Measurements from ENCODE around the gene WNT8A. TPM values are rescaled to one million over a fixed set of nuclear protein-coding genes. Genes with fewer than 3 reads are reported as not detected.
"Not testable (repeated sequence)": the region's sequence is repeated elsewhere in the genome, so short reads cannot be mapped to it uniquely, and the experiment has no call there.

Gene WNT8A
- total RNA-seq, 4 donors from 2014 or later = not detected

DNA sequence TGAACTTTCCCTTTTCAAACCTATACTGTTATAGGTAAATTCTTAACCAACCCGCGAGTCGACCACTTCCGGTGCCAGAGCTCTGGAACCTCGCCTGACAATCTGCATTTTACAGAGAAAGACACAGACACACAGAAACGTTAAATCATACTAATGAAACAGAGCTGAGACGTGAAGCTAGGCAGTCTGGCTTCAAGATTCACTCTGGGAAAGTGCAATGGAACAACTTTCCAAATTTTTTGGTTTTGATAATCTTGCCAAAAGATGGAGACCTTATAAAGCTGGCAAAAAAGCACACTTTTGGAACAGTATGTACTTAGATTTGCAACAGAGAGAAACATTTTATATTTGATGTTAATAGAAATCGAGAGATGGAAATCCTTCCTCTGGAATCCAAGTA lies 15.9 kb upstream of the WNT8A start:
- in situ Hi-C loops (cut with MboI; ENCODE audit: low pct_ligation_motif_present in 1 of 4, low pct_unique_long_range_greater_than_20kb in 1 of 4, low sequenced_read_pairs in 3 of 4) (loop anchor here in 1 of 4 donors (25.0 kb wide), 1 partner anchor 281 kb away; no protein-coding TSS in a partner anchor), intact Hi-C loops (cut with DNase I; ENCODE audit: low total_unique reads) (no loop called here)
- WGBS, 2 donors (ENCODE audit: low coverage in 1 of 2) = 85 to 91% methylated on average over 8 of the region's 8 CpGs

DNA sequence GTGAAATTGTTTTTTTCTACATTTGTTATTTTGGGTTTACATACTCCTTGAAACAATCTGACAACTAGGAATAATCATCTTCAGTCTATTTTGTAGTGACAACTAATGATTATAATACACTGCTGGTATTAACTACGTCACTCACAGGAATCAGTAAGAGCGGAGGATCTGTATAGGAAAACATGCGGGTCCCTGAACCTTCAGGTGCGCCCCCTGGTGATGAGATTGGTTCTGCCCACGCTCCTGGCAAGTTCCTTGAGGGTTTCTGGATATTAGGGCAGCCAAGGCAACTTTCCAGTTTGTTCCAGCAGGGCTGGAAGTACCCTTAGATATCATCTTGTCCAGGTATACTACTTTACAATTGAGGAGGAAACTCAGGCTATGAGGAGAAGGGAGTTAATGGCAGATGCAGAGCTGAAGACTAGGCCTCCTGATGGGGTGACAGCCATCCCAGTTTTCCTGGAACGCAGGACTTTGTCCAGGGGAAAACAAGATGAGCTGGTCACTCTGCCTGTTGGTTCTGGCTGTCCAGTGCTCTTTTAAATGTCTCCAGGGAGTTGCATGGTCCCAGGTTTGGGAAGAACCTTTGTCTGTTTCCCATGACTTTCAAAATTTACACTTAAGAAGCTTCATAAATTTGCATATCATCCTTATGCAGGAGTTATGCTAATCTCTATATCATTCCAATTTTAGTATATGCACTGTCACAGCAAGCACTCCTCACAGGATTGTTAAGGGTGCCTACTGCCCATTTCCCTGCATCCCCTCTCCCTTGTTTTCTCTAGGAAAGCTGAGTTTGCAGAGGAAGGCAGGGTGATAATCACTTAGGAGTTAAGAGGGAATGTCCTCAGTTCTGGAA lies 14.9 kb upstream of the WNT8A start:
- 12 to 17% methylated on average over 2 to 6 of the region's 6 CpGs for WGBS, 2 donors (ENCODE audit: low coverage in 1 of 2)
- no peaks in the 10 kb centered on the region for H3K9me3 ChIP-seq
- peak; percentile 83 for DNase-seq
- no peaks in the 10 kb centered on the region for H3K36me3 ChIP-seq
- in situ Hi-C loops (cut with MboI; ENCODE audit: low pct_ligation_motif_present in 1 of 4, low pct_unique_long_range_greater_than_20kb in 1 of 4, low sequenced_read_pairs in 3 of 4) = loop anchor here in 1 of 4 donors (25.0 kb wide), 1 partner anchor 282 kb away; no protein-coding TSS in a partner anchor
- no peaks in the 10 kb centered on the region for H3K27me3 ChIP-seq
- H3K4me1 ChIP-seq = no peaks in the 10 kb centered on the region
- no peak overlapping the region for H3K4me3 ChIP-seq
- intact Hi-C loops (cut with DNase I; ENCODE audit: low total_unique reads) = no loop called here
- TF ChIP-seq, protein P1, sequence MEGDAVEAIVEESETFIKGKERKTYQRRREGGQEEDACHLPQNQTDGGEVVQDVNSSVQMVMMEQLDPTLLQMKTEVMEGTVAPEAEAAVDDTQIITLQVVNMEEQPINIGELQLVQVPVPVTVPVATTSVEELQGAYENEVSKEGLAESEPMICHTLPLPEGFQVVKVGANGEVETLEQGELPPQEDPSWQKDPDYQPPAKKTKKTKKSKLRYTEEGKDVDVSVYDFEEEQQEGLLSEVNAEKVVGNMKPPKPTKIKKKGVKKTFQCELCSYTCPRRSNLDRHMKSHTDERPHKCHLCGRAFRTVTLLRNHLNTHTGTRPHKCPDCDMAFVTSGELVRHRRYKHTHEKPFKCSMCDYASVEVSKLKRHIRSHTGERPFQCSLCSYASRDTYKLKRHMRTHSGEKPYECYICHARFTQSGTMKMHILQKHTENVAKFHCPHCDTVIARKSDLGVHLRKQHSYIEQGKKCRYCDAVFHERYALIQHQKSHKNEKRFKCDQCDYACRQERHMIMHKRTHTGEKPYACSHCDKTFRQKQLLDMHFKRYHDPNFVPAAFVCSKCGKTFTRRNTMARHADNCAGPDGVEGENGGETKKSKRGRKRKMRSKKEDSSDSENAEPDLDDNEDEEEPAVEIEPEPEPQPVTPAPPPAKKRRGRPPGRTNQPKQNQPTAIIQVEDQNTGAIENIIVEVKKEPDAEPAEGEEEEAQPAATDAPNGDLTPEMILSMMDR (IDR thresholded peaks at IDR 0.05) = peak; percentile 64 to 79 (median 73)
- TF ChIP-seq POLR2AphosphoS5 (IDR thresholded peaks at IDR 0.05) (no peak), EP300 (IDR thresholded peaks at IDR 0.05; ENCODE audit: low read depth) (no peak)
- H3K27ac ChIP-seq = no peak overlapping the region

More for the DNA sequence above, 15.9 kb upstream of the WNT8A start:
- no peak overlapping the region for H3K27ac ChIP-seq
- H3K27me3 ChIP-seq = no peaks in the 10 kb centered on the region
- H3K4me3 ChIP-seq = no peak overlapping the region
- no peaks in the 10 kb centered on the region for H3K4me1 ChIP-seq
- no peaks in the 10 kb centered on the region for H3K36me3 ChIP-seq
- H3K9me3 ChIP-seq = no peaks in the 10 kb centered on the region
- no peak for DNase-seq
- no peak for TF ChIP-seq POLR2AphosphoS5 (IDR thresholded peaks at IDR 0.05)
- TF ChIP-seq, protein P1 (IDR thresholded peaks at IDR 0.05) = no peak
- TF ChIP-seq POLR2A (IDR thresholded peaks at IDR 0.05) = no peak
- no peak for TF ChIP-seq EP300 (IDR thresholded peaks at IDR 0.05; ENCODE audit: low read depth)

DNA sequence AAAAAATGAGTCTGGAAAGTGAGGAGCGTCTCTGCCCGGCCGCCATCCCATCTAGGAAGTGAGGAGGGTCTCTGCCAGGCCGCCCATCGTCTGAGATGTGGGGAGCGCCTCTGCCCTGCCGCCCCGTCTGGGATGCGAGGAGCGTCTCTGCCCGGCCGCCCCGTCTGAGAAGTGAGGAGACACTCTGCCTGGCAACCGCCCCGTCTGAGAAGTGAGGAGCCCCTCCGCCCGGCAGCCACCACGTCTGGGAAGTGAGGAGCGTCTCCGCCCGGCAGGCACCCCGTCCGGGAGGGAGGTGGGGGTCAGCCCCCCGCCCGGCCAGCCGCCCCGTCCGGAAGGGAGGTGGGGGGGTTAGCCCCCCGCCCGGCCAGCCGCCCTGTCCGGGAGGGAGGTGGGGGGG lies 13.8 kb upstream of the WNT8A start:
- H3K4me1 ChIP-seq; DNase-seq; H3K9me3 ChIP-seq; H3K4me3 ChIP-seq; H3K27ac ChIP-seq; H3K27me3 ChIP-seq; H3K36me3 ChIP-seq; intact Hi-C loops (cut with DNase I; ENCODE audit: low total_unique reads): not testable (repeated sequence)
- WGBS, 2 donors (ENCODE audit: low coverage in 1 of 2) = 100% methylated on average over 2 of the region's 32 CpGs; no CpG with 5 or more reads in 1 of the 2 donors
- in situ Hi-C loops (cut with MboI; ENCODE audit: low pct_ligation_motif_present in 1 of 4, low pct_unique_long_range_greater_than_20kb in 1 of 4, low sequenced_read_pairs in 3 of 4) = loop anchor here in 1 of 4 donors (10.0 to 25.0 kb wide), 2 partner anchors 65 to 283 kb away; partner anchors contain the start of gene NME5

DNA sequence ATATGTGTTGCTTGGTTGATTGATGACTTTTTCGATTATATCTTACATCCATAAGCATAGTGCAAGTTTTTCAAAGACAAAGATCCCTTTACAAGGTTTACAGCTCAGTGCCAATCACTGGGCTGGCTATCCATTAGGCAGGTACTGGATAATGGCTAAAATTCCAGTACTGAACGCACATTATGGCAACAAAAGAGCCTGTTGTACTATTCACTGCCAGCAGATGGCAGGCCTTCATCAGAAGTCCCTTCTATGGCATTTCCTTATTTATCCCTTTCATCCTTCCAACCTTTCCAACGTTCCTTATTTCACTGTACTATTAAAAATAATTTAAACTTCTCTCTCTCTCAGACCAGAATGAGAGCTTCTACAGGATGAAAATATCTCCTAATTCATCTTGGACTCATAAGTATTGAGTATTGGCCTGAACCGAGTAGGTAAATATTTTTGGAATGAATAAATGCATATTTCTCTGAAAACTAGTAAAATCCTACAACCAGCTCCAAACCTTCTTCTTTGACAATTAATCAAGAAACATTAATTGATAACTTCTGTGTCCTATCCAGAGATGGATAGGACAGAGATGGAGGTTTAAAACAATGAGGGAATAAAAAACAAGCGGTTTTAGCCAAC lies 6.7 kb upstream of the WNT8A start:
- intact Hi-C loops (cut with DNase I; ENCODE audit: low total_unique reads) = loop anchor here (5.0 kb wide), 1 partner anchor 40 kb away; no protein-coding TSS in a partner anchor
- no peaks in the 10 kb centered on the region for H3K36me3 ChIP-seq
- 35 to 52% methylated on average over 3 to 5 of the region's 5 CpGs for WGBS, 2 donors (ENCODE audit: low coverage in 1 of 2)
- peak; percentile 72 for DNase-seq
- in situ Hi-C loops (cut with MboI; ENCODE audit: low pct_ligation_motif_present in 1 of 4, low pct_unique_long_range_greater_than_20kb in 1 of 4, low sequenced_read_pairs in 3 of 4) = loop anchor here in 2 of 4 donors (5.0 to 10.0 kb wide), 2 partner anchors 58 to 60 kb away; partner anchors contain the start of gene NME5 (in 2 of the 2)
- H3K4me1 ChIP-seq = no peaks in the 10 kb centered on the region
- no peak overlapping the region for H3K27ac ChIP-seq
- no peaks in the 10 kb centered on the region for H3K27me3 ChIP-seq
- no peak overlapping the region for H3K4me3 ChIP-seq
- TF ChIP-seq EP300 (IDR thresholded peaks at IDR 0.05; ENCODE audit: low read depth) = no peak
- no peak for TF ChIP-seq POLR2A (IDR thresholded peaks at IDR 0.05)
- no peak for TF ChIP-seq POLR2AphosphoS5 (IDR thresholded peaks at IDR 0.05)
- TF ChIP-seq, protein P1 (IDR thresholded peaks at IDR 0.05) = peak; percentile 74 to 86 (median 81)
- no peaks in the 10 kb centered on the region for H3K9me3 ChIP-seq

All from transverse colon (tissue), 4 donors.